ENCODE data around the gene ABI3BP. TPM values are rescaled to one million over a fixed set of nuclear protein-coding genes. Genes with fewer than 3 reads are reported as not detected.

The ABI3BP gene
- total RNA-seq, 1 experiment from 2014 or later = 0.28 TPM

GRCh38 chr3:100988080-100988479 lies 5.1 kb downstream of the ABI3BP start:
- H3K27me3 Mint-ChIP-seq (ENCODE audit: low read depth) = no peaks in the 10 kb centered on the region
- no peaks in the 10 kb centered on the region for H3K23me2 ChIP-seq (ENCODE audit: insufficient read length, low read depth, low read length, poor library complexity, severe bottlenecking)
- H3K27ac Mint-ChIP-seq = no peak overlapping the region

More at GRCh38 chr3:100988080-100988479, 5.1 kb downstream of the ABI3BP start:
- H3K9ac ChIP-seq (ENCODE audit: extremely low read depth, insufficient read length, low read length) = no peak overlapping the region
- H3T11ph ChIP-seq (ENCODE audit: low read length) = no peak overlapping the region
- H3K4ac ChIP-seq (ENCODE audit: low read depth, low read length) = no peak overlapping the region
- Mint-ChIP-seq H3K36me3 (ENCODE audit: insufficient read depth in 1 of 3, low read depth in 3 of 3) (no peaks in the 10 kb centered on the region), H3K4me3 (no peak overlapping the region), H3K9me3 (no peaks in the 10 kb centered on the region), H3K4me1 (peaks cover 0 to 4% of the 10 kb centered on the region in 2 experiments; a peak in 1 of 4 replicates)
- H3K14ac ChIP-seq (ENCODE audit: insufficient read depth, low read length) = no peak overlapping the region
- H2AFZ ChIP-seq (ENCODE audit: low read length) = no peak overlapping the region
- DNase-seq = no peak
- H2BK15ac ChIP-seq (ENCODE audit: low read depth, low read length) = no peak overlapping the region
- no peaks in the 10 kb centered on the region for H3K4me1 ChIP-seq (ENCODE audit: insufficient read depth, low read length)
- no peaks in the 10 kb centered on the region for H4K20me1 ChIP-seq (ENCODE audit: control insufficient read depth, insufficient read depth, insufficient read length)
- H4K91ac ChIP-seq (ENCODE audit: insufficient read length, low read depth, low read length) = no peak overlapping the region
- H3K27ac ChIP-seq (ENCODE audit: insufficient read length, low read depth, low read length) = no peak overlapping the region
- H4K5ac ChIP-seq (ENCODE audit: insufficient read length, low read depth, low read length) = no peak overlapping the region
- H4K8ac ChIP-seq (replicated peaks; ENCODE audit: insufficient read length, low read depth, low read length) = no peak overlapping the region
- no peak overlapping the region for H2BK5ac ChIP-seq (ENCODE audit: insufficient read length, low read length)
- no peaks in the 10 kb centered on the region for H3K79me1 ChIP-seq (ENCODE audit: insufficient read depth, low read depth, low read length, poor library complexity, severe bottlenecking)
- H3K27me3 ChIP-seq (ENCODE audit: insufficient read depth, low read length) = no peaks in the 10 kb centered on the region
- no peaks in the 10 kb centered on the region for H3K79me2 ChIP-seq (ENCODE audit: insufficient read depth, low read length)
- TF ChIP-seq CTCF (conservative IDR thresholded peaks at IDR 0.05) = no peak
- no peak overlapping the region for H2BK120ac ChIP-seq (ENCODE audit: low read depth, low read length, poor library complexity, severe bottlenecking)
- no peak overlapping the region for H2BK12ac ChIP-seq (ENCODE audit: insufficient read length, low read depth, low read length)
- H2BK20ac ChIP-seq (ENCODE audit: low read depth, low read length, poor library complexity, severe bottlenecking) = no peak overlapping the region
- no CpG with 5 or more reads among the region's 1 CpG for WGBS (ENCODE audit: extremely low coverage, insufficient read length, low lambda C conversion rate)
- no peak overlapping the region for H2AK5ac ChIP-seq (ENCODE audit: insufficient read length, low read length)
- H3K9me3 ChIP-seq (ENCODE audit: control insufficient read depth, low read depth, low read length) = no peaks in the 10 kb centered on the region
- no peak overlapping the region for H3K23ac ChIP-seq (ENCODE audit: insufficient read length, low read depth, low read length)
- no peak overlapping the region for H3K56ac ChIP-seq (ENCODE audit: insufficient read length, low read depth, low read length)
- no peak overlapping the region for H3K4me2 ChIP-seq (ENCODE audit: insufficient read depth, insufficient read length, low read length)
- H3K18ac ChIP-seq (ENCODE audit: insufficient read length, low read depth, low read length) = no peak overlapping the region

Measured in H9 (cell line).